Mesothelial cell of epicardium (in vitro differentiated cells): ENCODE data around the gene NRN1. TPM values are rescaled to one million over a fixed set of nuclear protein-coding genes. Genes with fewer than 3 reads are reported as not detected.
A peak's percentile ranks its signal among the peaks of the same experiment; 100 is the strongest.

ENCODE experiments used
- DNase-seq, 2 experiments: peaks; one replicate each; pipeline ENCODE4 v3.0.0; 2021; ENCODE audit warnings: low spot score in 2 of 2; ENCODE audit not compliant: unreplicated experiment in 2 of 2
- H3K27ac Mint-ChIP-seq: 2 replicates; pipeline ENCODE4 v1.8.0; 2021; ENCODE audit warnings: mixed read lengths
- H3K27me3 Mint-ChIP-seq: 2 replicates; pipeline ENCODE4 v1.8.0; 2021; ENCODE audit warnings: low read depth, mixed read lengths
- H3K36me3 Mint-ChIP-seq: 2 replicates; pipeline ENCODE4 v1.8.0; 2021; ENCODE audit warnings: mixed read lengths
- H3K4me1 Mint-ChIP-seq: 2 replicates; pipeline ENCODE4 v1.8.0; 2021; ENCODE audit warnings: mixed read lengths
- H3K4me3 Mint-ChIP-seq: 2 replicates; pipeline ENCODE4 v1.8.0; 2021; ENCODE audit warnings: mild to moderate bottlenecking, moderate library complexity, mixed read lengths
- H3K9me3 Mint-ChIP-seq: 2 replicates; pipeline ENCODE4 v1.8.0; 2021; ENCODE audit warnings: mixed read lengths
- CTCF ChIP-seq: fragments of 200-600 bp; sonication (generic); IDR thresholded peaks from one replicate; pipeline ENCODE4 v1.5.0; 2021; ENCODE audit warnings: antibody characterized with exemption; ENCODE audit not compliant: unreplicated experiment
- total RNA-seq: library from RNA; stranded (reverse); gene quantifications from 3 replicates; pipeline ENCODE4 v1.2.1, GENCODE V29; 2021

NRN1 gene
- total RNA-seq: not detected in 3 replicates

- peaks cover 96% of the 10 kb centered on the region for H3K27me3 Mint-ChIP-seq
- H3K36me3 Mint-ChIP-seq: no peaks in the 10 kb centered on the region
- no peak for DNase-seq
- peaks cover 22% of the 10 kb centered on the region for H3K4me1 Mint-ChIP-seq
- no peaks in the 10 kb centered on the region for H3K9me3 Mint-ChIP-seq
- no peak for TF ChIP-seq CTCF
- H3K27ac Mint-ChIP-seq: no peak within 1 kb of the TSS
- H3K4me3 Mint-ChIP-seq: peak within 1 kb of the TSS; percentile 52
These were observed at the start of gene NRN1 for GRCh38 chr6:6006428-6007365. TSS of gene NRN1 (minus strand) at chr6:6006925. CDS start at chr6:6006749, 176 bp downstream.

GRCh38 chr6:6052216-6052615, 45.5 kb upstream of the NRN1 start:
- DNase-seq: no peak
- H3K27ac Mint-ChIP-seq: no peak overlapping the region
- H3K4me1 Mint-ChIP-seq: no peaks in the 10 kb centered on the region
- H3K4me3 Mint-ChIP-seq: no peak overlapping the region
- no peaks in the 10 kb centered on the region for H3K36me3 Mint-ChIP-seq
- peaks cover 48% of the 10 kb centered on the region for H3K27me3 Mint-ChIP-seq
- TF ChIP-seq CTCF: no peak
- peaks cover 14% of the 10 kb centered on the region for H3K9me3 Mint-ChIP-seq

GRCh38 chr6:6046716-6047115, 40.0 kb upstream of the NRN1 start:
- peaks cover 22% of the 10 kb centered on the region for H3K27me3 Mint-ChIP-seq
- no peak for DNase-seq
- H3K4me1 Mint-ChIP-seq: no peaks in the 10 kb centered on the region
- no peaks in the 10 kb centered on the region for H3K36me3 Mint-ChIP-seq
- TF ChIP-seq CTCF: no peak
- no peak overlapping the region for H3K27ac Mint-ChIP-seq
- peaks cover 14% of the 10 kb centered on the region for H3K9me3 Mint-ChIP-seq
- no peak overlapping the region for H3K4me3 Mint-ChIP-seq

- peaks cover 26% of the 10 kb centered on the region for H3K27me3 Mint-ChIP-seq
- no peak for DNase-seq
- H3K4me1 Mint-ChIP-seq: no peaks in the 10 kb centered on the region
- no peaks in the 10 kb centered on the region for H3K36me3 Mint-ChIP-seq
- H3K4me3 Mint-ChIP-seq: no peak overlapping the region
- H3K9me3 Mint-ChIP-seq: no peaks in the 10 kb centered on the region
- H3K27ac Mint-ChIP-seq: no peak overlapping the region
- TF ChIP-seq CTCF: no peak
These were observed 33.3 kb upstream of the NRN1 start for GRCh38 chr6:6039946-6040509.

GRCh38 chr6:6037179-6037578, 30.5 kb upstream of the NRN1 start:
- no peak overlapping the region for H3K27ac Mint-ChIP-seq
- no peak for DNase-seq
- no peaks in the 10 kb centered on the region for H3K9me3 Mint-ChIP-seq
- H3K4me1 Mint-ChIP-seq: no peaks in the 10 kb centered on the region
- H3K27me3 Mint-ChIP-seq: peaks cover 40% of the 10 kb centered on the region
- no peak overlapping the region for H3K4me3 Mint-ChIP-seq
- no peaks in the 10 kb centered on the region for H3K36me3 Mint-ChIP-seq
- TF ChIP-seq CTCF: no peak
